ENCODE measurements around the gene SPOCK1.

- TF ChIP-seq EZH2 (IDR thresholded peaks at IDR 0.05; ENCODE audit: insufficient read depth, poor library complexity, severe bottlenecking): no peak
- no peak for TF ChIP-seq EZH2phosphoT487 (IDR thresholded peaks at IDR 0.05; ENCODE audit: insufficient read depth, low read depth)
Measured at GRCh38 chr5:137333928-137334327, 165.2 kb downstream of the SPOCK1 start.
